ENCODE data around the gene CYB5R3.
A peak's percentile ranks its signal among the peaks of the same experiment; 100 is the strongest.
"Not testable (repeated sequence)": the region's sequence is repeated elsewhere in the genome, so short reads cannot be mapped to it uniquely, and the experiment has no call there.

Gene CYB5R3

DNA sequence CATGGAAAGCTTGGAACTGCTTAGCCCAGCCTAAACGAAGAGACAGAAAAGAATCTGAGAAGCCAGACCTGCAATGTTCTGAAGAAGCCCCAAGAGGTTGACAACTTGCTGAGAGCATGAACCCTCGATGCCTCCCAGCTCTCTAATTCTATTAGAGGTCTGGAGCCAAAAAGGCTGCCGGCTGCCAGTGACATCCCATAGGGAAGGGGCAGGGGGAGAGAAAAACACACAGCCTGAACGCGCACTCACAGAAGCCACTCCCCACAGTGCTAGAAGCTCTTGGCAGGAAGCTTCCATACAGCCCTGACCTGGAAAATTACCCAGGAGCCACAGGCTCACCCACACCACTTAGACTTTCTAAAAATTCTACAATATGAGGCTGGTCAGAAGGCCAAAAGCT, 52.9 kb downstream of the CYB5R3 start:
- no peak for DNase-seq

DNA sequence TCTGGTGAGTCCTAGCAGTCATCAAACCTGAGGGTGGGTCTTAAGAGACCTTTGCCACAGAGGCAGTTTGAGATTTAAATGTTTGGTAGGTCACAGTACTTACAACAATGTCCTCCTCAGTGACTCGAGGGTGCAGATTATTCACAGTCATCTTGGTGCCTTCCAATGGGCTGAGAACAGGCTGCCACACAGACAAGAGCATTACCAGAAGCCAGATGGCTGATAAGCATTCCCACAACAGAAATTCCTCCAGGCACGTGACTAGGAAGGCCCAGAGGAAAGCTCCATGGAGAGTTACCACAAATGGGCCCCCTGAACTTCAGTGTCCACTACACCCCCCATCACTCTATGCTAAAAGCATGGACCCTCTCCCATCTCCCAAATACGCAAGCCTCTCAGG, 53.8 kb downstream of the CYB5R3 start:
- DNase-seq = no peak

DNA sequence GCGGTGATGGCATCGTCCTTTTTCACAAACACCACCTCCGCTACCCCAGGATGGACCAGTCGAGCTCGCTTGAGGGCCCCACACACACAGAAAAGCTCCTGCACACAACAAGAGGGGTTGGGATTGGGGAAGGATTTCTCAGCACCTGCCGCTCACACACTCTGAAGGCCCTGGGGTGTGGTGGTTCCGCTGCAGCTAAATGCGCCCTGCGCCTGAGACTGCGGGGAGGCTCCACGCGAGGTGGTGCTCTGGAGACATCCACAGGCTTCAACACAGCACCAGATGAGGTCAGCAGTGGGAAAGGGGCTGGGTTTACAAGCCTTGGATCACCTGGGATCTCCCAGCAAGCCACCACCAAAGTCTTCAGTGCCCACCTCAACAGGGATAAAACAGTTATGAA, 57.2 kb downstream of the CYB5R3 start:
- DNase-seq = no peak

DNA sequence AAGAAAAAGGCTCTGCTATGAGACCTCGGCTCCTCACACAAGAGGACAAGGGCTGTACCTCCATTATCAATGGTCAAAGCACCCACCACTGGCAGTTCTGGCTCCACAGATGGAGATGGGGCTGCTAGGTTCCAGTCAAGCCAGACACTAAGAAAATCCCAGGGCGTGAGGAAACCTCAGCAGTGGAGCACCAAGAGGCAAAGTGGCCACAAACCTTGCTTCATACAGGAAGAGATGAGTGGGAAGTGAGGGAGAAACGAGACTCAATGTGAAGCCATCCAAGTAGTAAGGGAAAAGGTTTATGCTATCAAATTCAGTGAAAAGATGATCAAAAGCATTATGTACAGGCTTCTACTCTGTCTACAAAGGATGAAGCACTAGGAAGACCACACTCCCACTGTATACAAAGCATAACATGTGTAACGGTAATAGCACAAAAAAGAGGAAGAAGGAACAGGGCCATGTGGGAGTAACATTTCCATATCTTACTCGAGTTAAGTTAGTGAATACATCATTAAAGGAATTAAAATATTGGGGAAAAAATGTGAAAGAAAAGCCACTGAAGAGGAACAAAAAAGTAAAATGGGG, 61.5 kb downstream of the CYB5R3 start:
- DNase-seq = no peak

DNA sequence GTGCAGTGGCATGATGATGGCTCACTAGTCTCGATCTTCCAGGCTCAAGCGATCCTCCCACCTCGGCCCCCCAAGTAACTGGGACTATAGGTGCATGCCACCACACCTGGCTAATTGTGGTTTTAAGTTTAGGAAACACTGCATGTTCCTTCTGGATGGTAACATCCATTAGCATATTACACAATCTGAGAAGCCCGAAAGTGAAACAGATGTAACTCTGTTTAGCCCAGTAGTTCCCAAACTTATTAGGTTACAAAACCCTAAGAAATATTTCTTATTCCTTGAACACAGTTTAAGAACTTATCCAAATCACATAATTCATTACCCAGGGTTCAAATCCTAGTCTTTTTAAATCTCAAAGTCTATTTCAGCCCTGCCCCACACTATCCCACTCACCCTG, 62.8 kb downstream of the CYB5R3 start:
- no peak for DNase-seq

DNA sequence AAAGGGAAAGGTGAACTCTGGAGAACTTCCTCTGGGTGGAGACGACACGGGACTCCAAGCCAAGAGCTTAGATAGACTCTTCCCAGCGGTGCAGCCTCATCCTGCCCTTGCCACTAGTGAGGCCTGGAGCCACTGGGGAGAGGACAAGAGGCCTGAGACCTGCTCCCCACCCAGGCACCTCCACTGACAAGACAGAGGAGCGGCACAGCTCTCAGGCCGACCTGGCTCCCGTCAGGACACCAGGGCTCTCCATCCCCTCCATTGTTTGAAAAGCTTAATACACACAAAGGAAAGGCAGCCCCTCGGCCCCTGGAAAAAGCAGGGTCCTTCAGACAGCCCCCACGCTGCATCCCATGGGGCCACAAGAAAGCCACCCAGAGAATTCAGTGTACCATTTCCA, 64.1 kb downstream of the CYB5R3 start:
- no peak for DNase-seq

DNA sequence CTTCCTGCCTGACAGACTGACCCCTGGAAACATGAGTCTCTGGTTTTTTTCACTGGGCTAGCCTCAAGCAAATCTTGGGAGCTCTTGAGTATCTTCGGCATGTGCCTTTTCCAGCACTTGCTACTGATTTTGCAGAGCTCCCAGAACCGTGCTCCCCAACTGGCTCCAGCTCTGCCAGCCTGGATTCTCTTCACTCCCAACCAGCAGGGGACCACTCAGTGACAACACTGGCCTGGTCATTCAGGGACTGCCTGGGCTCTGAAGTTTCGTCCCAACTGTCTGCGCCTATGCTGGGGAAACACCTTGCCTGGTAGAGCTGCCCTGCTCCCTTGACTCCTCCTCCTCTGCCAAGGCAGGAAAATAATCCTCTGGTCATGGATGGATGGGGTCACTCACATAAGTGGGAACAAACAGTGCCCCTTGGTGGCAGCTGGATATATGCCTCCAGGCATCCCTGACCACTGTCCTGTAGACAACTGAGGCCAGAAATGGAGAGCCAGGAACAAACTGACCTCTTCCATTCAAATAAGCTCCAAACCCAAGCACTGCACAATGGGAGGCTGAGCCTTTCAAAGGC, 64.7 kb downstream of the CYB5R3 start:
- no peak for DNase-seq

DNA sequence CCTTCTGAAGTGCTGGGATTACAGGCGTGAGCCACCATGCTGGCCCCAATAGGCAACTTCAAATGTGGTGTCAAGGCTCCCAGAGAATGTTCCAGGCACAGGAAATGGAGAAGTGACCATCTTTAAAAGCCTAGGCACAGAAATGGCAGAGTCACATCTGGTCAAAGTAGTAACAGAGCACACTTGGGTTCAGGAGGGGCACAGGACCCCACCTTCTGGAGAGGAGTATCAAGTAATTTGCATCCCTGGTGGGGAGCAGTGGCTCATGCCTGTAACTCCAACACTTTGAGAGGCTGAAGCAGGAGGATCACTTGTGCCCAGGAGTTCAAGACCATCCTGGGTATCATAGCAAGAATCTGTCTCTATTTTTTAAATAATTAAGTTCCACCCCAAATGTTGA, 66.2 kb downstream of the CYB5R3 start:
- no peak for DNase-seq

DNA sequence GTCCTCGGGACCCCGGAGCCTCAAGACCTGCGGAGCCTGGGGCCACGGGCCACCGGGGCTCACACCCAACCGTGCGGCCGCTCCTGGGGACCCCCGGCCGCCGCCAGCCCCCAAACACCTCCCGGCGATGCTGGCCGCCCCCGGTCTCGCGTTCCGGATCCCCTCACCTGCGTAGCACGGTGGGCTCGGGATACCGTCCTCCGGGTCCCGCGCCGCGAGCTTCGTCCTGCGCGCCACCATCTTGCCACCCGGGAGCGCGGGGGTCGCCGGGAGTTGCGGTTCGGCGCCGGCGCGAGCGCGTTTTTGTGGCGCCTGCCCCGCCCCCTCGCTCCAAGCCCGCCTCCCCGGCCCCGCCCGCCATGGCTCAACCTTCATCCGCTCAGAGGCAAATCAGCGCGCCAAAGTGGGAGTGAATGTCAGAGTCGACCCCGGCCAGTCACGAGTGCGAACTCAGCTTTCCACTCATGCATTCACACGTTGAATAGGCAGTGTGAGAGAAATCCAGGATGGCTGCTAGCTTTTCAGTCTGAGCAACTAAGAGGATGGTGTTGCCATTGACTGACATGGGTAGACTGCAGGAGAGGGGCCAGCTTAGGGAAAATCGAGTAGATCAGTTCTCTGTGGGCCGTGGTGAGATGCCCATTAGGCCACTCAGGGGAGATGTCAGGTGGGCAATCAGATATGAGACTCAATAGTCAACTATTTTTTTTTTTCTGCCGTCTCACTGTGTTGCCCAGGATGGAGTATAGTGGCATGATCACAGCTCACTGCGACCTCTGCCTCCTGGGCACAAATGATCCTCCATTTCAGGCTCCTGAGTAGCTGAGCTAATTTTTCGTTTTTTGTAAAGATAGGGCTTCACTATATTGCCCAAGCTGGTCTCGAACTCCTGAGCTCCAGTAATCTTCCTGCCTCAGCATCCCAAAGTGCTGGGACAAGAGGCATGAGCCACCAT, 67.2 kb downstream of the CYB5R3 start:
- peak in 1 of 2 experiments; percentile 46 for DNase-seq

DNA sequence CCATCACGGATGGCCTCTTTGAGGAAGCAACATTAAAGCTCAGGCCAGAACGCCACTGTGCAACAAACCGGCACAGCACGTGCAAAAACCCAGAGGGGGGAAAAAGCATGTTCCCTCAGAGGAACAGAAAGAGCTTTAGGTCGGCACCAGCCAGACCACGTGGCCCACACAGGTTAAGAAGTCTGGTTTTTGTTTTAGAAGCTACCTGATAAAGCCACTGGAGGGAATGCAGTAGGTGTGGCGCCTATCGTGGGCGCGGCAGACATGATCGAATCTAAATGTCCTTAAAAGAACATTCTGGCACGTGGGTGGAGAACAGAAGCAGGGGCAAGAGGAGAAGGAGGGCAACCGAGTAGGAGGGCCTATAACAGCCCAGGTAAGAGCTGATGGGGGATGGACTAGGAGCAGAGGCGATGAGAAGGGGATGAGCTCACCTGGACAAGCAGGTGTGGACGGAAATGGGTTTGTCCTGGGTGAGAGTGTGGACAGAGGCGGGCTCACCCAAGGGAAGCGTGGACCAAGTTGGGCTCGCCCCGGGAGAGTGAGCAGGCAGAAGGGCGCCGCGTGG, 67.9 kb downstream of the CYB5R3 start:
- DNase-seq = not testable (repeated sequence)

DNA sequence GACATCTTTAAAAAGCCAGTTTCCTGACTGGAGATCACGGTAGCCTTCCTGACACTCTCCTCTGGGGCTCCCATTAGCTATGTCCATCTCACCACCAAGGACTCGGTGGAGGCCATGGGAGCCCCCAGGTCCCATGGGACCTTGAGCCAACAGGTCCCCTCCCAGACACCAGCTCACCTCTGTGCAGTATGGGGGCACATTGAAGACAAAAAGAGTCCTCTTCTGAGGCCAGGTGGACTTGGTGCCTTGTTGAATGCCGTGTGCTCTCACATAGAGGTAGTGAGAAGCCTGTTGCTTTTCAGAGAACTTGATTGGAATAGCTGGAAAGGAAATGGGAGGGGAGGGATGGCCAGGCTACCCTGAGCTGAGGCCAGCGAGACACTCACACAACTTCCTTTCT, 69.2 kb downstream of the CYB5R3 start:
- DNase-seq = not testable (repeated sequence)

DNA sequence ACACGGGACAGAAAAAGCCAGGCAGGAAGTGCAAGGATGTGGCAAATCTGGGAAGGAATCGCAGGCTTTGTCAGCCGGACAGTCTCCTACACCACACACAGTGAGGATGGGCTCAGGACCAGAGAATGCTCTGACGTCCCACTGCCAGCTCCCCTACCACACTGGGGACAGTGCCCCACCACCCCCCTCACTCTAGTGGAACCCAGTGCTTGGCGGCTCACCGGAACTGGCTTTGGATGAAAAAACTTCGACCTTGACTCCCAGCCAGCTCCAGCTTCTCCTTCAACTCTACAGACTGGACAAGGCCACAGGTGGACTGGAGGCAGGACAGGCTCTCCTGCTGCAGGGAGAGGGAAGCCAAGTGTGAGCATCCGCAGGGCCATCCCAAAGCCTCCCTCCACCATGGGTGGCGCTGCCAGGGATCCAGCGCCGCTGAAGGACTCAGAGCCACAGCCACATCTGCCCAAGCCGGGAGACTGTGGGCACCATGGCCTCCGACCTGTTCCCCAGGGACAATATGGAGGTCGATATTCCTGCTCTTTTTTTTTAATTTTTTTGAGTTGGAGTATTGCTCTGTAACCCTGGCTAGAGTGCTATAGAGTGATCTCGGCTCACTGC, 71.5 kb downstream of the CYB5R3 start:
- DNase-seq = no peak

DNA sequence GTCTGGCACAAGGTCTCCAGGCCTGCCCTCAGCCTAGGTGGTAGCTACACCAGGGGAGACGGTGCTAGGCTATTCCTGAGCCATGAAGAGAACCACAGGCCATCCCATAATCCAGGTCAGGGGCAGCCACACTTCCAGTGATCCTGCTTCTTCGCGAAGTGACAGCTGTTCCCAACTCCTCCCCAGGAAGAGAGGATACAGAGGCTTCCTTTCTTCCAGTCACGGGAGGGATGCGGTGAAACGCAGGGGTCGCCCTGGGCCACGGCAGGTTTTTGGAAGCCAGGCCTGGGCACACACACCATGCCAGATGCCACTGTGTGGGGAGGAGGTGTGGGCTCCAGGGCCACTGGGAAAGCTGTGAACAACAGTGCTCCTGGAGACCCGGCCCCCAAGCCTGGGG, 72.1 kb downstream of the CYB5R3 start:
- not testable (repeated sequence) for DNase-seq

DNA sequence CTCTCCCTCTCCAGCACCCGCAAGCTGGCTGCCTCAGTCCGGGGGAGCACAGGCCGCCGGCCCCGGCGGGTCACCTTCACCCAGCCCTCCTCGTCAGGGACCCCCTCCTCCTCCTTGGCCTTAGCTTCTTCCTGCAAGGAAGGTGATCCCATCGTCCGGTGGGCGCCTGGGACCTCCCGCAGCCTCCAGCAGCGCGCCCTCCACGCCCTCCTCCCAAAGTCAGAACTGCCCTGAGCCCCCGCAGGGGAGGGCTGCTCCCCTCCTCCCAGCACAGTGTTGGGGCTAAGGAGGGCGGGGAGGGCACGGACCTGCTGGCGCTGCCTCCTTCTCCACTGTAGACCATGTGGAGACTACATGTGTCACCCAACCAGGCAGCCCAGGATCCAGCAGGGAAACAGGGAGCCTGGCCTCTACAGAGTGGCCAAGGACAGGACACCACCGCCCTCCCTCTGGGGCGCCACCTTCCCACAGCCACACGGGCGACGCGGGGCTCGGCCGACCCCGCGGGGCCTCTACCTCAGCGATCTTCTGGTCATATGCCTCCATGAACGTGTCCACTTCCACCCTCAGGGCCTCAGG, 73.1 kb downstream of the CYB5R3 start:
- DNase-seq = not testable (repeated sequence)

DNA sequence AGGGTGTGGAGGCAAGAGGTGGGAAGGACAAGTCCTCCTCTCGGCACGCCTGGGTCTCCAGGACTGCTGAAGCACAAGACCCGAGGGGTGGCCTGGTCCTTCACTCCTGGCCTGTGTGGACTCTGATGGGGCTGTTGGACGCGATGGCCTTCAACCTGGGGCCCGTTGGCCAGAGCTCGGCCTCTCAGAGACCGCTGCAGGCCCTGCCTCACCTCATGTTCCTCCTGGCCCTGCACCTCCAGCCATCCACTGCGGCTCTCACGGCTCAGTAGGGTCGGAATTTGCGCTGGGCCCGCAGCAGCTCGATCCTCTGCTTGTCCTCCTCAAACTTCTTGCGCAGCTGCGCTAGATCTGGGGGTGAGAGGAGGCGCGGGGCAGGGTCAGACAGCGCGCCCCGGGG, 74.7 kb downstream of the CYB5R3 start:
- DNase-seq = not testable (repeated sequence)

DNA sequence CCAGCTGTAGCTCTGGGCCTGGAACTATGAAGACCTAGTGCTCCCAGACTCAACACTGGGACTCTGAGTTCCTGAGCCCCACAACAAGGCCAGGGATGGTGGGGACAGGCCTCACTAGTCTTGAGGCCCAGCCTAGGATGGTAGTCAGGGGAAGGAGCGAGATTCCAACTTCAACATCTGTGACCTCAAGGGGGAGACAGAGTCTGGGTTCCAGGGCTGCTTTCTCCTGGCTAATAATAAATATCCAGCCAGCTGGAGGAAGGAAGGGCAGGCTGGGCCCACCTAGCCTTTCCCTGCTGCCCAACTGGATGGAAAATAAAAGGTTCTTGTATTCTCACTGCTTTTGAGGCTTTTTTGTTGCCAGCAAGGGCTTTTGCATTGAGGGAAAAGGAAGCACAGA, 75.1 kb downstream of the CYB5R3 start:
- DNase-seq = not testable (repeated sequence)

DNA sequence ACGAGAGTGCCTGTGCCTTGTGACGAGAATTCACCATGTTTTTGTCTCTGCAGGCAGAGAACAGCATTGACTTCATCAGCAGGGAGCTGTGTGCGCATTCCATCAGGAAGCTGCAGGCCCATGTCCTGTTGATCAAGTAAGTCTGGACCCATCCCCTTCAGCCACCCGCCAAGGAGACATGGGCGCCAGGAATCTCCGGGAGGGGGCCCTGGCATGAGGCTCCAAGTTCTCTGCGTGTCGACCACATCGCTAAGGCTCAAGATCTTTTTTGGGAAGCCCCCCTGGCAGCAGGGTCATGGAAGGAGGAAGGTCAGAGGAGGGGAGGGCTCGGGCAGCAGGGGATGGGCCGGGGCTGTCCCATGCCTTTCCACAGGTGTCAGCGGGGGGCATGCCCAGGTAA, 78.1 kb downstream of the CYB5R3 start:
- not testable (repeated sequence) for DNase-seq

DNA sequence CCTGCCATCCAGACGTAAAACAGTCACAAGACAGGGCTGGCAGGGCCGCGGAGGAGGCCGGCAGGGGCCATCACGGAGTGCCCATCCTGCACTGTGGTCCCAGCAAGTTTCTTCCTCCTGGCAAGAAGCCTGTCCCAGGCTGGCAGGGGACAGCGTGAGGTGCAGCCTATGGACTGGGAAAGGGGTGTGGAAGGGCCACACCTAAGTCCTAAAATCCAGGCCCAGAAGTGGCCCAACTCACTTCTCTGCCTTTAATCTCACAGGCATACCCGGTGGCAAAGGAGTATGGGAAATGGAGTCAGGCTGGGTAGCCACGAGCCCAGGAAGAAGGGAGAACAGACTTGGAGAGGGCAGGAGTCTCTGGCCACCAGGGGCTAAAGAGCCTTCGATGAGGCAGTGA, 78.6 kb downstream of the CYB5R3 start:
- not testable (repeated sequence) for DNase-seq

DNA sequence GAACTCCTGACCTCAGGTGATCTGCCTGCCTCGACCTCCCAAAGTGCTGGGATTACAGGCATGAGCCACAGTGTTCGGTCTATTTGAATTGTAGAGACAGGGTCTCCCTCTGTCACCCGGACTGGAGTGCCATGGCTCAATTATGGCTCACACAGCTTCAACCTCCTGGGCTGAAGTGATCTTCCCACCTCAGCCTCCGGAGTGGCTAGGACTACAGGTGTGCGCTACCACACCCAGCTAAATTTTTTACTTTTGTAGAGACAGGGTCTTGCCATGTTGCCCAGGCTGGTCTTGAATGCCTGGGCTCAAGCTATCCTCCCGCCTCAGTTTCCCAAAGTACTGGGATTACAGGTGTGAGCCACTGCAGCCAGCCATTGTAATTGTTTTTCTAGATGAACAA, 81.2 kb downstream of the CYB5R3 start:
- not testable (repeated sequence) for DNase-seq
